DND-41 (cell line): ENCODE data around the gene RPL39.

ENCODE experiments used
- ATAC-seq: fragments of 200-7000 bp; cut with Tn5 transposase; 3 replicates; pipeline ENCODE4 v1.9.1; 2021; ENCODE audit warnings: low read depth; ENCODE audit not compliant: insufficient read depth
- DNase-seq: peaks from one replicate; pipeline ENCODE4 v3.0.0-alpha.2; 2020
- H2AFZ ChIP-seq: 2 replicates; pipeline ENCODE4 v1.6.0; 2012; ENCODE audit warnings: low read depth, low read length
- H3K27ac ChIP-seq: 2 replicates; pipeline ENCODE4 v1.5.1; 2012; ENCODE audit warnings: low read length, inconsistent platforms
- H3K27me3 ChIP-seq: fragments of 200-600 bp; sonication (generic); 2 replicates; pipeline ENCODE4 v1.6.0; 2012; ENCODE audit warnings: low read length, mild to moderate bottlenecking, inconsistent platforms; ENCODE audit not compliant: insufficient read depth, poor library complexity
- H3K36me3 ChIP-seq: 2 replicates; pipeline ENCODE4 v1.5.1; 2012; ENCODE audit warnings: low read length, inconsistent platforms; ENCODE audit not compliant: insufficient read depth
- H3K4me1 ChIP-seq: 2 replicates; pipeline ENCODE4 v1.5.1; 2012; ENCODE audit warnings: mild to moderate bottlenecking, low read length; ENCODE audit not compliant: insufficient read depth
- H3K4me2 ChIP-seq: 2 replicates; pipeline ENCODE4 v1.6.0; 2012; ENCODE audit warnings: mild to moderate bottlenecking, moderate library complexity, low read length, inconsistent platforms; ENCODE audit not compliant: insufficient read depth
- H3K4me3 ChIP-seq, 2 experiments: fragments of 200-600 bp in 1 of 2; shearing (Covaris generic) in 1 of 2; 2 replicates each; pipeline ENCODE4 v1.5.1; 2012 to 2016; ENCODE audit warnings: inconsistent platforms in 2 of 2, low read length in 2 of 2, mild to moderate bottlenecking in 2 of 2, low read depth in 1 of 2, moderate library complexity in 1 of 2
- H3K79me2 ChIP-seq: 2 replicates; pipeline ENCODE4 v1.6.0; 2012; ENCODE audit warnings: low read length, inconsistent platforms; ENCODE audit not compliant: insufficient read depth
- H3K9ac ChIP-seq: 2 replicates; pipeline ENCODE4 v1.6.0; 2012; ENCODE audit warnings: low read depth, mild to moderate bottlenecking, inconsistent platforms, low read length, moderate library complexity
- H3K9me3 ChIP-seq: 2 replicates; pipeline ENCODE4 v1.5.1; 2012; ENCODE audit warnings: low read length, moderate library complexity, mild to moderate bottlenecking, inconsistent platforms; ENCODE audit not compliant: insufficient read depth, severe bottlenecking
- H4K20me1 ChIP-seq: 2 replicates; pipeline ENCODE4 v1.6.0; 2012; ENCODE audit warnings: low read length; ENCODE audit not compliant: insufficient read depth
- EZH2 ChIP-seq: IDR thresholded peaks from 3 replicates; pipeline ENCODE4 v1.6.1; 2012; ENCODE audit warnings: borderline replicate concordance, low read depth, mild to moderate bottlenecking, moderate library complexity, low read length, inconsistent platforms; ENCODE audit not compliant: severe bottlenecking
- TF ChIP-seq, protein P1 (sequence below): IDR thresholded peaks from 2 replicates; pipeline ENCODE4 v1.5.1; 2012; ENCODE audit warnings: borderline replicate concordance, low read length, moderate library complexity, mild to moderate bottlenecking; ENCODE audit not compliant: poor library complexity, severe bottlenecking; ENCODE audit errors: extremely low read depth

Gene RPL39

DNA sequence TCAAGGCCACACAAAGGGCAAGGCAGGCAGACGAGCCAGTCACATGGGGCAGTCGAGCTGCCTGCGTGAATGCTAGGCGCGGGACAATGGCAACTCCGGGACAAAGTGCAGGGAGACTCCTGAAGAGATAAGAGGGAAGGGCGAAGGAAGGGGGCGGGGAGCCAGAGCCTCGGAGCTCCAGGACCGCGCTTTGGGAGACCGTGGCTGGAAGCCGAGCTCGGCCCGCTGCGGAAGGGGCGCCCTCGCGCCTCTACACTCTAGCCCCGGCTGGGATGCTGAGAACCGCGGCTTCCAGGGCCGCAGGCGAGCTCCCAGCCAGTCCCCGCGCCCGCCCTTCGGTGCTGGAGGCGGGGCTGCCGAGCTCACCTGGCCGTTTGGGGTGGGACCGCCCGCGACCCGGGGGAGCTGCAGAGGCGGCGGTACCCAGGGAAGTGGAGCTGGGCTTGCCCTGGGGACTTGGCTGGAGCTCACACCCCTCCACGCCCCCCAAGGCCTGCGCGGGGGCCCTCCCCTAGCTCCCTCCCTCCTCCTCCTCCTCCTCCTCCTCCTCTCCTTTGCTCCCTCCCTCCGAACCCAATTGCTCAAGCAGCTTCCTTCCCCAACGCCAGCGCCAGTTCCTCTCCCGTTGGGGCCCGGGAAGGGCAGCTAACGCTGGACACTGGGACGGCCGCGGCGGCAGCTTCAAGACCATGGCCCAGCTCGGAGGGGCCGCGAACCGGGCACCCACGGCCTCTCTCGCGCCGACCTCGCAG lies 33.3 kb downstream of the RPL39 start, which contains the start of gene SOWAHD:
Gene SOWAHD (plus strand): TSS at position 610 of the 752 bp plus-strand sequence. CDS start 80 bp downstream, at position 690.
- no peak within 1 kb of the TSS for H3K4me3 ChIP-seq
- no peaks in the 10 kb centered on the region for H3K36me3 ChIP-seq
- H3K4me2 ChIP-seq = no peak within 1 kb of the TSS; the same call in 1 of the 2 replicates
- H3K27me3 ChIP-seq = no peaks in the 10 kb centered on the region
- H3K79me2 ChIP-seq = no peaks in the 10 kb centered on the region
- TF ChIP-seq, protein P1, sequence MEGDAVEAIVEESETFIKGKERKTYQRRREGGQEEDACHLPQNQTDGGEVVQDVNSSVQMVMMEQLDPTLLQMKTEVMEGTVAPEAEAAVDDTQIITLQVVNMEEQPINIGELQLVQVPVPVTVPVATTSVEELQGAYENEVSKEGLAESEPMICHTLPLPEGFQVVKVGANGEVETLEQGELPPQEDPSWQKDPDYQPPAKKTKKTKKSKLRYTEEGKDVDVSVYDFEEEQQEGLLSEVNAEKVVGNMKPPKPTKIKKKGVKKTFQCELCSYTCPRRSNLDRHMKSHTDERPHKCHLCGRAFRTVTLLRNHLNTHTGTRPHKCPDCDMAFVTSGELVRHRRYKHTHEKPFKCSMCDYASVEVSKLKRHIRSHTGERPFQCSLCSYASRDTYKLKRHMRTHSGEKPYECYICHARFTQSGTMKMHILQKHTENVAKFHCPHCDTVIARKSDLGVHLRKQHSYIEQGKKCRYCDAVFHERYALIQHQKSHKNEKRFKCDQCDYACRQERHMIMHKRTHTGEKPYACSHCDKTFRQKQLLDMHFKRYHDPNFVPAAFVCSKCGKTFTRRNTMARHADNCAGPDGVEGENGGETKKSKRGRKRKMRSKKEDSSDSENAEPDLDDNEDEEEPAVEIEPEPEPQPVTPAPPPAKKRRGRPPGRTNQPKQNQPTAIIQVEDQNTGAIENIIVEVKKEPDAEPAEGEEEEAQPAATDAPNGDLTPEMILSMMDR = no peak
- H3K27ac ChIP-seq = peak within 1 kb of the TSS; percentile 86
- no peak for DNase-seq
- no peaks in the 10 kb centered on the region for H4K20me1 ChIP-seq
- H3K9me3 ChIP-seq = no peaks in the 10 kb centered on the region
- H3K4me1 ChIP-seq = peaks cover 47% of the 10 kb centered on the region
- no peak for ATAC-seq
- peak within 1 kb of the TSS; percentile 32; the same call in 1 of the 2 replicates for H2AFZ ChIP-seq
- no peak within 1 kb of the TSS for H3K9ac ChIP-seq

- Histone ChIP-seq H2AFZ (no peak overlapping the region; the same call in 1 of the 2 replicates), H3K4me3 (no peak overlapping the region), H3K4me1 (peaks cover 47% of the 10 kb centered on the region), H3K9ac (no peak overlapping the region), H3K9me3 (no peaks in the 10 kb centered on the region), H3K79me2 (no peaks in the 10 kb centered on the region), H3K36me3 (no peaks in the 10 kb centered on the region), H3K4me2 (no peak overlapping the region), H3K27me3 (no peaks in the 10 kb centered on the region), H4K20me1 (no peaks in the 10 kb centered on the region), H3K27ac (peak overlapping the region; percentile 86; the same call in 1 of the 2 replicates)
- TF ChIP-seq, protein P1 = no peak
- no peak for TF ChIP-seq EZH2
- DNase-seq (no peak), ATAC-seq (no peak)
These were observed 33.8 kb downstream of the RPL39 start for GRCh38 chrX:119757646-119757978.

GRCh38 chrX:119756926-119757635 lies 34.3 kb downstream of the RPL39 start:
- Histone ChIP-seq H3K27ac (peak overlapping the region; percentile 86), H3K4me3 (no peak overlapping the region; a peak in 1 of 4 replicates), H3K79me2 (no peaks in the 10 kb centered on the region), H2AFZ (peak overlapping the region; percentile 32; the same call in 1 of the 2 replicates), H3K9me3 (no peaks in the 10 kb centered on the region), H3K9ac (peak overlapping the region; percentile 46), H4K20me1 (no peaks in the 10 kb centered on the region), H3K4me2 (peak overlapping the region; percentile 55), H3K4me1 (peaks cover 47% of the 10 kb centered on the region), H3K36me3 (no peaks in the 10 kb centered on the region), H3K27me3 (no peaks in the 10 kb centered on the region)
- 0 out of 3 replicates have a peak, but pooled peaks have one; percentile 22 for ATAC-seq
- no peak for TF ChIP-seq EZH2
- TF ChIP-seq, protein P1 = no peak
- peak; percentile 28 for DNase-seq
